ENCODE results near the gene KCNMA1. TPM values are rescaled to one million over a fixed set of nuclear protein-coding genes. Genes with fewer than 3 reads are reported as not detected.

The KCNMA1 gene
- total and polyA plus RNA-seq, 10 of the 15 experiments (the other 5 are each of a cell fraction or from before 2014, with no cell fraction given) = 8.5 to 77.0 (median 21.3) TPM

GRCh38 chr10:77586719-77587415 is 50.7 kb downstream of the KCNMA1 start:
- intact Hi-C loops (cut with micrococcal nuclease; ENCODE audit: unreplicated experiment) (no loop called here), in situ Hi-C loops (cut with MboI) (no loop called here)
- Histone ChIP-seq H2AFZ (ENCODE audit: control insufficient read depth, low read depth, low read length) (no peak overlapping the region), H3K4me1 (ENCODE audit: control insufficient read depth, insufficient read depth, low read length) (no peaks in the 10 kb centered on the region), H3K4me2 (ENCODE audit: control insufficient read depth, insufficient read depth) (no peak overlapping the region), H3K9ac (ENCODE audit: control insufficient read depth, insufficient read depth, low read length) (no peak overlapping the region), H3K79me2 (ENCODE audit: control insufficient read depth, insufficient read depth, low read length) (no peaks in the 10 kb centered on the region), H3K36me3 (ENCODE audit: control insufficient read depth in 2 of 2, insufficient read depth in 2 of 2, low read length in 1 of 2) (no peaks in the 10 kb centered on the region), H3K4me3 (no peak overlapping the region), H3K9me3 (replicated peaks; ENCODE audit: control insufficient read depth, insufficient read depth, low read length) (no peaks in the 10 kb centered on the region), H4K20me1 (ENCODE audit: control insufficient read depth, insufficient read depth) (no peaks in the 10 kb centered on the region; the same call in 1 of the 2 replicates), H3K27ac (ENCODE audit: control insufficient read depth, insufficient read depth) (no peak overlapping the region), H3K27me3 (replicated peaks in 1 of 2; ENCODE audit: control insufficient read depth in 2 of 2, insufficient read depth in 2 of 2, low read length in 1 of 2) (no peaks in the 10 kb centered on the region)
- DNase-seq (ENCODE audit: low read depth, low spot score) (no peak), FAIRE-seq (no peak), ATAC-seq (no peak)
- whole genome bisulfite sequencing (ENCODE audit: insufficient coverage, insufficient replicate concordance, low lambda C conversion rate, missing lambda C conversion rate) = 39% methylated on average over 7 of the region's 7 CpGs
- no TSS peak for BruUV-seq (replicated peaks)
- TF ChIP-seq EP300 (IDR thresholded peaks at IDR 0.05; ENCODE audit: borderline replicate concordance in 1 of 2, control insufficient read depth in 1 of 2, low read depth in 2 of 2, low read length in 2 of 2) (no peak), E4F1 (IDR thresholded peaks at IDR 0.05; ENCODE audit: borderline replicate concordance, partially characterized antibody) (no peak), CHD1 (IDR thresholded peaks at IDR 0.05; ENCODE audit: low read depth, low read length) (no peak), RCOR1 (conservative IDR thresholded peaks at IDR 0.05; ENCODE audit: low read depth, low read length) (no peak), KLF5 (IDR thresholded peaks at IDR 0.05; ENCODE audit: partially characterized antibody) (no peak), SIN3A (IDR thresholded peaks at IDR 0.05; ENCODE audit: low read depth, low read length) (no peak), SKIL (IDR thresholded peaks at IDR 0.05; ENCODE audit: low read depth, poor library complexity, severe bottlenecking) (no peak), NR2F1 (conservative IDR thresholded peaks at IDR 0.05) (no peak), TCF7 (IDR thresholded peaks at IDR 0.05; ENCODE audit: borderline replicate concordance) (no peak), ZNF274 (IDR thresholded peaks at IDR 0.05; ENCODE audit: insufficient read depth, insufficient read length) (no peak), SP1 (IDR thresholded peaks at IDR 0.05; ENCODE audit: low read depth, low read length) (no peak)
- CTCF ChIA-PET = interaction anchor here (0.8 to 1.9 kb wide), 7 partner anchors 8 to 82 kb away, joined by 3 to 5 read pairs (median 4); no protein-coding TSS in a partner anchor
- POLR2A ChIA-PET = no interaction called here
- SMC1A ChIA-PET (ENCODE audit: uncharacterized antibody, unreplicated experiment) = interaction anchor here (0.5 to 2.0 kb wide), 7 partner anchors 8 to 519 kb away, joined by 3 to 8 read pairs (median 3); no protein-coding TSS in a partner anchor
- RAD21 ChIA-PET (ENCODE audit: unreplicated experiment) = interaction anchor here (0.8 to 1.2 kb wide), 2 partner anchors 18 to 125 kb away, joined by 3 to 5 read pairs; no protein-coding TSS in a partner anchor
